Dermis blood vessel endothelial cell (primary cell): ENCODE data around the gene ARG2. TPM values are rescaled to one million over a fixed set of nuclear protein-coding genes. Genes with fewer than 3 reads are reported as not detected.

Experiments
- DNase-seq: peaks from one replicate; pipeline ENCODE4 v3.0.0; 2010
- total RNA-seq: library from RNA; depleted of rRNA; stranded (reverse); fragments of >200 nt; gene quantifications from 2 replicates; pipeline ENCODE4 v1.2.3, GENCODE V29; 2014

Gene ARG2
- total RNA-seq, 1 donor from 2014 or later, result 39.5 TPM

GRCh38 chr14:67641480-67641879 lies 21.8 kb downstream of the ARG2 start:
- no peak for DNase-seq

- DNase-seq, result no peak
These were observed 22.4 kb downstream of the ARG2 start for GRCh38 chr14:67641902-67642749.

DNA sequence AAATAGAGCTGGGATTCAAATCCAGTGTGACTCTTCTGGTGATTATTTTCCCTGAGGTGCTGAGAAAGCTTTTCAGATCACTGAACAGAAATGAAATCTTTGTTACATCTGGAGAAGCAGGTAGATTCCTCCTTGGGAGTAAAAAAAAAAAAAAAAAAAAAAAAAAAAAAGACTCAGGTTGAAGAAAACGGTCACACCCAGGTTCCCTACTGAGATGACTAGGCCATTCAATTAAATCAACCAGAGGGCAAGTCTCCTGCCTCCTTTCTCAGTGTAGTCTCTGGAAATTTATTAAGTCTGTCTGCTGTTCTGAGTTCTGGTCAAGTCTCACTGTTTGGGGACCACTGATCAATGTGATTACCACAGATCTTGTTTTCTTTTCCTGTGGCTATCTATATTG lies 24.0 kb downstream of the ARG2 start:
- DNase-seq, result no peak

GRCh38 chr14:67644428-67644827 lies 24.7 kb downstream of the ARG2 start:
- no peak for DNase-seq

GRCh38 chr14:67645414-67645813 lies 25.7 kb downstream of the ARG2 start:
- no peak for DNase-seq

DNA sequence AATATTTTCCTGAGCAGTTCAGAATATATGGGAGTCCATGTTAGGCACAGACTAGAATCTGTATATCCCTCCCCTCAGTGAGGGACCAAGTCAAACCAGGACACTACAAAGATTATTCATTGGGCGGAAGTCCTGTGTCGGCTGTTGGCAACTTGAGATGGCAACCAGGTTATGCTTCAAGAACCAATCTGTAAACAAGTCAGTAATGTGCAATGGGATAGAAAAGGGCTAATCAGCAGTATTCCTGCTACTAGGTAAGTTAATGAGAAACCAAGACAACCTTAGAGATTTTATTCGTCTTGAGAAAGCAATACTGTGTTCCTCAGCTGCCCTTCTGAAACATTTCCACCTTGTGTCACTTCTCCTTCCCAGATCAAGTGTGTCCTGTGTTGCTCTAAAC lies 26.4 kb downstream of the ARG2 start:
- DNase-seq, result no peak

DNA sequence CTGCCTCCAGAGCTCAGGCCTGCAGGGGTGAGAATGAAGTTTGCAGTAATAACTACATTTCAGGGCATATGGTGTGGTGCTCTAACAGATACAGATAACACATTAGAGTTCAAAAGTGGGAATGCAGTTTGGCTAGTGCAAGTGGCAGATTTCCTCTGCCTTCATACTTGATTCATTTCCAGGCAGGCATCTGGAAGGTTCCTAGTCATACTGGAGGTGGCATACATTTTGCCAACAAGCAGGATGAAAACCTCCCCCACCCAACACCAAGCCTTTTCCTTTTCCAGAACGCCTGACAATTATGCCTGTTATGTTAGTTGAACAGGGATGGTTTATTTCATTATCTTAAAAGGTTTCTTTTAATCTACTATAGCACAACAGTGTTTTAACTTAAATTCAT lies 30.4 kb downstream of the ARG2 start:
- DNase-seq, result no peak

- DNase-seq, result no peak
These were observed 31.0 kb downstream of the ARG2 start for GRCh38 chr14:67650694-67651093.

DNA sequence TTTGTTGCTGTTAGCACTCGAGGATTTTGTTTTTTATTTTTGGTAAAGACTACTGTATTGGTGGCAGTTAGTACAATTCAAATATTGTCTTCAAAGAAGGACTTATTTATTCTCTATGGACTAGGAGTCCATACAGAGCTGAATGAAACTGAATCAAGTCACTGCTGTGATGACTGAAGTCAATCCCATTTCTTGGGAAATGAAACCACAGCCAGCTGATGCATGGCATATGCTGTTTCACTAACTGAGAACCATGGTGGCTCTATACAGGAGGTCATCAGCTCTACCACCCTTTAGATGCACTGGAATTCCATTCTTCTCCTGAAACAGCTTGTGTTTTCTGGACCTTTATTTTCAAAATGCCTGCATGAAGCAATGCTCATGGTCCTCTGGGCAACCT lies 32.5 kb downstream of the ARG2 start:
- no peak for DNase-seq

DNA sequence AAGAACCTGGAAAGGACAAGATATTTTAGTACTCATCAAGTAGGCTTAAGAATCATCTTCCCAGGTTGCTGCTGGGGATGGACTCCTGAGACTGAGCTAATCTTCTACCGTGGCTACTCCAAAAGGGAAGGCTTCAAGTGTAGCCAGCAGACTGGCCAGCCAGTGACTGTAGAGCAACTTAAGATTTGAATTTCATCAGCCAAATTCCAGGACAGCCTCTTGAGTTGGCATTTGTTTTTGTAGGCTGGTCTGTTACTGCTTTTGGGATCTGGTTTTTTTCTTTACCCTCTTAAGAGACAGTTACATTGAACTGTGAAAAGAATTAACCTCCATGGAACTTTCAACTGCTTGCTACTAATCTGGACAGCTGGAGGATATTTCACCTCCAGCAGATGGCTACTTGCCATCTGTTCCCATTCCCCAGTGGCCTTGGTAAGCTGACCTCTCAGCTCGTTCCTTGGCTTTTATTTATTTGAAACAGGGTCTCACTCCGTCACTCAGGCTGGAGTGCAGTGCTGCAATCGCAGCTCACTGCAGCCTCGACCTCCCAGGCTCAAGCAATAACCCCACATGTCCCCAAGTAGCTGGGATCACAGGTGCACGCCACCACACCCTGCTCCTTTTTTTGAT lies 34.0 kb downstream of the ARG2 start:
- DNase-seq, result no peak

DNA sequence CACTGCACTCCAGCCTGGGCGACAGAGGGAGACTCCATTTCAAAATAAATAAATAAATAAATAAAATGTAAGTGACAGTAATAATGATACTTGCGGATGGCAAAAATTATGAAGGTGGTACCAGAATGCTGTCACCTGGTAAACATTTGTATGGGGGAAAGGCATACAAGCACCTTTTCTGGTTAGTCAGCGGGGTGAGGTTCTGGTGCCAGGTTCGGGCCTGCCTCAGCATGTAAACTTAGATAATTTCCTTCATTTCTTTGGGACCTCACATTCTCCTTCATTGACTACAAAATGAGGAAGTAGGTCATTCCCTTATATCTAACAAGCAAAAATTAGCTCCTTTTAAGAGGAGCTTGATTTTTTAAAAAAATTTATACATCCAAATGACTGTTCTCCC lies 43.9 kb downstream of the ARG2 start:
- no peak for DNase-seq

- no peak for DNase-seq
These were observed 46.1 kb downstream of the ARG2 start for GRCh38 chr14:67665868-67666267.

- peak; percentile 85 for DNase-seq
These were observed 47.2 kb downstream of the ARG2 start for GRCh38 chr14:67666750-67667449.

- no peak for DNase-seq
These were observed 48.8 kb downstream of the ARG2 start for GRCh38 chr14:67668559-67668958.

GRCh38 chr14:67673451-67673850 lies 53.7 kb downstream of the ARG2 start:
- no peak for DNase-seq

DNA sequence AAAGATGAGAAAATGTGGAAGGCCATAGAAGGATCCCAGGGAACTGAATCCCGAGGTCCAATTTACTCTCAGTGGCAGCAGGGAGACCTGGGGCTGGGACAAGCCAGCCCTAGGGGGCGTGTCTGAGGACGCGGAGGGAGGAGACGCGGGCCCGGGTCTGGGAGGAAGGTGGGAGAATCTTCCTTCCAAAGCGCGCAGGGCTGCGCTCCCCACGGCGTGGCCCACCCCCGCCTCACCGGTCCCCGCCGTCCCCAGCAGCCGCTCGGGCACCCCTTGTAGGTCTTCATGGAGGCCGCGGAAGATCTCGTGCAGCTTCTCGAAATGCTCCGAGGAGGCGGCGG lies 54.4 kb downstream of the ARG2 start:
- peak; percentile 74 for DNase-seq

DNA sequence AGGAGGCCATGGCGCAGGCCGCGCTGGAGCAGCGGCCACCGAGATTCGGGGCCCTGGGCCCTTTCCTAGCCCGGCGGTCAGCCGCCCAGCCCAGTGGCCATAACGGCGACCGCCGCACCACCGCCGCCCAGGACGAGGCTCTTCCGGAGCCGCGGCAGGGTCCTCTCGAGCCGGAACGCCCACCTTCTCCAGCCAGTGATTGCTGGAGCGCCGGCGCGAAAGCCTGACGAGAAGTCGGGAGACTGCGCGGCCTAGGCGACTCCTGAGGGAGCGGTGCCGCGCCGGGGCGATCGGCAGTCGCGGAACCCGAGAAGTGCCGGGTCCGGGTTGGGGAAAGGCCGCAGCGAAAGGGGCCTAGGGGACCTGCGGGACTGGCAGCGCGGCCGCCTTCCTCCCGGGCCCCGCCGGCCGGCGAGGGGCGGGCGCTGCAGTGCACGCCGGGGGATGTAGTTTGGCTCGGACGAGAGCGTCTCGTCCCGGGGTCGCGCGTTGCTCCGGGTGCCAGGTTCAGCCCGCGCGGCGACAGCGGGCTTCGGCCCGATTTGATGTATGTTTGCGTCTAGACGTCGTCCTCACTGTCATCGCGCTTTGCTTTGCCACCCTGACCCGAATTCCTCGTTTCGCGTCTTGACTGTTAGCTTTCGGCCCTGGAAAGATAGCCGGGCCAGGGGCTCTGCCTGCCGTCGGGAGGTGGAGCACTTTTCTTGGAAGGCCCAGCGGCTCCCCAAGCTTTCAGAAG lies 54.9 kb downstream of the ARG2 start, which contains the start of gene VTI1B:
TSS of gene VTI1B (minus strand) at position 153 of the 739 bp plus-strand sequence. CDS start at position 10, 143 bp downstream.
- DNase-seq, result peak; percentile 86

- DNase-seq, result no peak
These were observed 55.5 kb downstream of the ARG2 start for GRCh38 chr14:67675219-67675582.

DNA sequence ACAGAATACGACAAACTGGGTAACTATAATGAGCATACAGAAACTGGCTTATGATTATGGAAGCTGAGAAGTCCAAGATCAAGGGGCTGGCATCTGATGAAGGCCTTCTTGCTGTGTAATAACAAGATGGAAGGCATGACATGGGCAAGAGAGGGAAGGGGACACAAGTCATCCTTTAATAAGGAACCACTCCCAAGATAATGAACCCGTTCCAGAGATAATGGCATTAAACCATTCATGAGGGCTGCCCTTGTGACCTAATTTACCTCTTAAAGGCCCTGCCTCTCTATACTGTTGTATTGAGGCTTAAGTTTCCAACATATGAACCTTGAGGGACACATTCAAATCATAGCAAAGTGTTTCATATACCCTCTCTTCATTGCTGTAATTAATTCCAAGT lies 59.3 kb downstream of the ARG2 start:
- no peak for DNase-seq

DNA sequence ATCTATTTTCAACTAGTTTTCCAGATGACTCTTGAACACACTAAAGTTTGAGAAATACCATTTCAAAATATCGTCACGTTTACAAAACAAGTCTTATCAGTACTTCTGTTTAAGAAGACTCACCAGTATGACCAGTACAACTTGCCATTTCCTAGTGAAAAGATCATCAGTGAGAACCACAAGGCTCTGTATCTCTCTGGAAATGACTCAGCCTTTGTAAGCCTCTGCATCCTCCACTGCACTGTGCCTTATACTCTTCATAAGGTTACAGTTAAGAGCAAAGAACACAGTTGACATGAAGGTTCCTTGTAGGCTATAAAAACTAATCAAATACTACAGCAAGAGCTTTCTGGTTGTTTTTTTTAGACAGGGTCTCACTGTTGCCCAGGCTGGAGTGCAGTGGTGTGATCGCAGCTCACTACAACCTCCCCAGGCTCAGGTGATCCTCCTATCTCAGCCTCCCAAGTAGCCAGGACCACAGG lies 60.4 kb downstream of the ARG2 start:
- peak; percentile 81 for DNase-seq

GRCh38 chr14:67680941-67681340 lies 61.2 kb downstream of the ARG2 start:
- DNase-seq, result no peak

GRCh38 chr14:67683842-67684241 lies 64.1 kb downstream of the ARG2 start:
- no peak for DNase-seq

DNA sequence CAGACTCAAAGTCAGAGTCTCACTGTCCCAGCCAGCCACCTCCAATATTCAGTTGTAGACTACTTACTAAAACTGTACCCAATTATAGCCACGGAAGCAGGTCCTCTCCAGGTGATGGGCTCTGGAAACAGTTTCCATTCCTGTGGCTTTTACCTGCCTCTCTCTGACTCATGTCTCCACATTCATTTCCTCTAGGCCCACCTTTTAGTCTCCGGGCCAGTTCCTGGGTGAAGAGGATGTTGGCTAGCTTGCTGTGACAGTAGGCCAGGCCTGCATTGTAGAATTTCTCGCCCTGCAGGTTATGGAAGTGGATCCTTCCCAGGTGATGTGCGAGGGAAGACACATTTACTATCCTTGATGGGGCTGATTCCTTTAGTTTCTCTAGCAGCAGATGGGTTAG lies 70.3 kb downstream of the ARG2 start:
- DNase-seq, result no peak
